ENCODE data around the gene PARG.
"Not testable (repeated sequence)": the region's sequence is repeated elsewhere in the genome, so short reads cannot be mapped to it uniquely, and the experiment has no call there.

PARG gene

GRCh38 chr10:49900406-49900805 is 41.4 kb downstream of the PARG start:
- not testable (repeated sequence) for DNase-seq

- DNase-seq, result not testable (repeated sequence)
These were observed 41.8 kb downstream of the PARG start for GRCh38 chr10:49899999-49900398.

- DNase-seq, result not testable (repeated sequence)
These were observed 51.8 kb downstream of the PARG start for GRCh38 chr10:49890025-49890424.

GRCh38 chr10:49884739-49885331 is 57.0 kb downstream of the PARG start:
- DNase-seq, result not testable (repeated sequence)

GRCh38 chr10:49883852-49884251 is 58.0 kb downstream of the PARG start:
- not testable (repeated sequence) for DNase-seq

GRCh38 chr10:49882327-49882726 is 59.5 kb downstream of the PARG start:
- not testable (repeated sequence) for DNase-seq

GRCh38 chr10:49872740-49873139 is 69.1 kb downstream of the PARG start:
- not testable (repeated sequence) for DNase-seq

GRCh38 chr10:49871462-49871861 is 70.4 kb downstream of the PARG start:
- not testable (repeated sequence) for DNase-seq

GRCh38 chr10:49859933-49860332 is 81.9 kb downstream of the PARG start:
- not testable (repeated sequence) for DNase-seq

- DNase-seq, result not testable (repeated sequence)
These were observed 83.0 kb downstream of the PARG start for GRCh38 chr10:49858697-49859382.

GRCh38 chr10:49849520-49849919 is 92.3 kb downstream of the PARG start:
- not testable (repeated sequence) for DNase-seq

- no peak for DNase-seq
These were observed 96.8 kb downstream of the PARG start for GRCh38 chr10:49844775-49845595.

GRCh38 chr10:49842333-49842628 is 99.5 kb downstream of the PARG start:
- not testable (repeated sequence) for DNase-seq

- no peak for DNase-seq
These were observed 100.1 kb downstream of the PARG start for GRCh38 chr10:49841615-49842332.

GRCh38 chr10:49837685-49838084 is 104.1 kb downstream of the PARG start:
- DNase-seq, result no peak

GRCh38 chr10:49837051-49837478 is 104.8 kb downstream of the PARG start:
- no peak for DNase-seq

GRCh38 chr10:49834976-49835375 is 106.9 kb downstream of the PARG start:
- DNase-seq, result no peak

- DNase-seq, result no peak
These were observed 107.6 kb downstream of the PARG start for GRCh38 chr10:49834201-49834600.

- DNase-seq, result no peak
These were observed 108.7 kb downstream of the PARG start for GRCh38 chr10:49833168-49833567.

- no peak for DNase-seq
These were observed 110.3 kb downstream of the PARG start for GRCh38 chr10:49831352-49832035.

- no peak for DNase-seq
These were observed 111.0 kb downstream of the PARG start for GRCh38 chr10:49830846-49831245.

- no peak for DNase-seq
These were observed 111.8 kb downstream of the PARG start for GRCh38 chr10:49830016-49830415.

GRCh38 chr10:49827297-49827696 is 114.5 kb downstream of the PARG start:
- DNase-seq, result no peak
